ENCODE results near the gene IL17F. TPM values are rescaled to one million over a fixed set of nuclear protein-coding genes. Genes with fewer than 3 reads are reported as not detected.

IL17F gene
- total RNA-seq, 1 experiment from 2014 or later: not detected

DNA sequence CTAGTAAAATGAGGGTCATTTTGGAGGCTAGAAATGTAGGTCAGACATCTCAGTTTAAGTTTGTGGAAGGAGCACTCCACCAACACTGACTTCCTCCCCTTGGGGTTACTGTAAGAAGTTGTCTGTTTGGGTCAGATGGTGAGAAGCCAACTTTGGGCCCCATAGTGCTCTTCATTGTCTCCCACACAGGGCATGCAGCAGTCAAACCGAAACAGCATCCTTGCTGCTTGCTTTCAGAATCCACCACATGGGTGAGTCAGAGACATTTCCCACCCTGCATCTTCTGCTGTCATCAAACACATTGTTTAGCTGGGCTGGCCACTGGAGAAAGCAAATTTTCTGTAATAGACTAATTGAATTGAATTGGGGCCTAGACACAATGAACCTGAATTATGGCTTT lies 16.8 kb downstream of the IL17F start:
- Histone ChIP-seq H2AFZ (no peak overlapping the region), H3K36me3 (ENCODE audit: low read depth) (no peaks in the 10 kb centered on the region), H3K4me1 (replicated peaks; ENCODE audit: insufficient read depth) (no peaks in the 10 kb centered on the region), H3F3A (ENCODE audit: insufficient read depth, low read depth) (no peaks in the 10 kb centered on the region), H4K20me1 (ENCODE audit: insufficient read depth) (no peaks in the 10 kb centered on the region), H3K27ac (no peak overlapping the region), H3K4me2 (no peak overlapping the region), H3K4me3 (no peak overlapping the region), H3K27me3 (ENCODE audit: insufficient read depth, low read depth) (peaks cover 39% of the 10 kb centered on the region), H3K79me2 (ENCODE audit: low read depth) (no peaks in the 10 kb centered on the region), H3K9me2 (ENCODE audit: insufficient read depth) (no peaks in the 10 kb centered on the region), H3K9me3 (ENCODE audit: insufficient read depth, low read depth) (peaks cover 4% of the 10 kb centered on the region; the same call in 1 of the 2 replicates)
- intact Hi-C loops (cut with micrococcal nuclease; ENCODE audit: unreplicated experiment): no loop called here
- TF ChIP-seq EZH2 (IDR thresholded peaks at IDR 0.05; ENCODE audit: low read depth) (no peak), CTCF (conservative IDR thresholded peaks at IDR 0.05) (no peak)
- CTCF ChIA-PET: no interaction called here
- POLR2A ChIA-PET (ENCODE audit: unreplicated experiment): no interaction called here
- BruUV-seq (replicated peaks): no TSS peak
- DNase-seq: no peak

- TF ChIP-seq EZH2 (IDR thresholded peaks at IDR 0.05; ENCODE audit: low read depth) (no peak), CTCF (conservative IDR thresholded peaks at IDR 0.05) (no peak)
- Histone ChIP-seq H2AFZ (no peak overlapping the region), H3K9me2 (ENCODE audit: insufficient read depth) (no peaks in the 10 kb centered on the region), H3K79me2 (ENCODE audit: low read depth) (no peaks in the 10 kb centered on the region), H3F3A (ENCODE audit: insufficient read depth, low read depth) (no peaks in the 10 kb centered on the region), H3K36me3 (ENCODE audit: low read depth) (no peaks in the 10 kb centered on the region), H3K4me3 (no peak overlapping the region), H3K9me3 (ENCODE audit: insufficient read depth, low read depth) (peaks cover 4% of the 10 kb centered on the region; the same call in 1 of the 2 replicates), H3K4me1 (replicated peaks; ENCODE audit: insufficient read depth) (no peaks in the 10 kb centered on the region), H3K27me3 (ENCODE audit: insufficient read depth, low read depth) (peaks cover 43% of the 10 kb centered on the region), H3K27ac (no peak overlapping the region), H3K4me2 (no peak overlapping the region), H4K20me1 (ENCODE audit: insufficient read depth) (no peaks in the 10 kb centered on the region)
- intact Hi-C loops (cut with micrococcal nuclease; ENCODE audit: unreplicated experiment): no loop called here
- DNase-seq: no peak
- ChIA-PET POLR2A (ENCODE audit: unreplicated experiment) (no interaction called here), CTCF (no interaction called here)
- BruUV-seq (replicated peaks): no TSS peak
These were observed 23.0 kb downstream of the IL17F start for GRCh38 chr6:52221302-52221701.

- TF ChIP-seq EZH2 (IDR thresholded peaks at IDR 0.05; ENCODE audit: low read depth) (no peak), CTCF (conservative IDR thresholded peaks at IDR 0.05) (no peak)
- intact Hi-C loops (cut with micrococcal nuclease; ENCODE audit: unreplicated experiment): no loop called here
These were observed 26.5 kb downstream of the IL17F start for GRCh38 chr6:52217761-52218160.

More at GRCh38 chr6:52217761-52218160, 26.5 kb downstream of the IL17F start:
- CTCF ChIA-PET: no interaction called here
- no peaks in the 10 kb centered on the region for H3F3A ChIP-seq (ENCODE audit: insufficient read depth, low read depth)
- POLR2A ChIA-PET (ENCODE audit: unreplicated experiment): no interaction called here
- no peak overlapping the region for H3K27ac ChIP-seq
- no peaks in the 10 kb centered on the region for H3K4me1 ChIP-seq (replicated peaks; ENCODE audit: insufficient read depth)
- no peaks in the 10 kb centered on the region for H3K79me2 ChIP-seq (ENCODE audit: low read depth)
- H3K9me2 ChIP-seq (ENCODE audit: insufficient read depth): no peaks in the 10 kb centered on the region
- no peak for DNase-seq
- peaks cover 17% of the 10 kb centered on the region for H3K27me3 ChIP-seq (ENCODE audit: insufficient read depth, low read depth)
- H3K36me3 ChIP-seq (ENCODE audit: low read depth): no peaks in the 10 kb centered on the region
- H3K9me3 ChIP-seq (ENCODE audit: insufficient read depth, low read depth): no peaks in the 10 kb centered on the region
- H3K4me2 ChIP-seq: no peak overlapping the region
- H2AFZ ChIP-seq: no peak overlapping the region
- no peak overlapping the region for H3K4me3 ChIP-seq
- no TSS peak for BruUV-seq (replicated peaks)
- no peaks in the 10 kb centered on the region for H4K20me1 ChIP-seq (ENCODE audit: insufficient read depth)

All from PC-9 (cell line).